K562 (cell line): Measurements from ENCODE around the gene RALB. TPM values are rescaled to one million over a fixed set of nuclear protein-coding genes. Genes with fewer than 3 reads are reported as not detected.

Experiments
- ATAC-seq: fragments of 200-7000 bp; cut with Tn5 transposase; 3 replicates; pipeline ENCODE4 v1.9.1; 2020; ENCODE audit warnings: moderate library complexity
- BruUV-seq: library from RNA; stranded (reverse); fragments of 400-500 nt; replicated peaks from 2 replicates; lab custom pipeline; 2021; lab: Mats Ljungman, UMichigan
- CTCF ChIA-PET: fragments of 300-600 bp; formaldehyde crosslinking; extraction: SDS; loops from one replicate; lab custom pipeline; 2021; ENCODE audit warnings: low intra/inter-chr PET ratio; lab: Yijun Ruan, JAX
- POLR2A ChIA-PET: fragments of 300-600, 350-650 bp; sonication (Branson Sonifier 250); formaldehyde crosslinking; extraction: SDS; loops from one replicate; lab custom pipeline; 2021; ENCODE audit warnings: antibody characterized with exemption, inconsistent platforms; lab: Yijun Ruan, JAX
- DNase-seq, 4 experiments: peaks; one replicate each; pipeline versions ENCODE4 v3.0.0 to v3.0.0-alpha.2; 2011 to 2018; ENCODE audit warnings: low spot score in 3 of 4, mixed read lengths in 3 of 4; ENCODE audit errors: extremely low read depth in 1 of 4
- FAIRE-seq: peaks from 2 replicates; lab custom pipeline; 2011; peaks lifted over from hg19 to GRCh38; lab: Jason Lieb, UNC
- H2AFZ ChIP-seq: 2 replicates; pipeline ENCODE4 v1.6.0; 2011; ENCODE audit warnings: low read depth, low read length, control low read depth, inconsistent platforms
- H3K27ac ChIP-seq: fragments of 200-600 bp; 3 replicates; pipeline ENCODE4 v1.8.0; 2011; ENCODE audit warnings: low read depth, mild to moderate bottlenecking, control low read depth, inconsistent platforms, low read length, moderate library complexity, mixed read lengths; ENCODE audit errors: extremely low read depth
- H3K27me3 ChIP-seq, 2 experiments: fragments of 300-600 bp in 1 of 2; 2 replicates in 1 of 2; 3 replicates in 1 of 2; pipeline versions ENCODE4 v1.6.0 to v1.8.0; 2011; ENCODE audit warnings: inconsistent platforms in 2 of 2, low read length in 2 of 2, mild to moderate bottlenecking in 1 of 2, mixed read lengths in 1 of 2, moderate library complexity in 1 of 2; ENCODE audit not compliant: control insufficient read depth in 2 of 2, insufficient read depth in 2 of 2
- H3K36me3 ChIP-seq: fragments of 300-600 bp; 3 replicates; pipeline ENCODE4 v1.8.0; 2011; ENCODE audit warnings: mild to moderate bottlenecking, low read length, inconsistent platforms; ENCODE audit not compliant: control insufficient read depth, insufficient read depth
- H3K4me1 ChIP-seq, 2 experiments: fragments of 200-600 bp in 1 of 2; replicated peaks in 1 of 2; 2 replicates in 1 of 2; 3 replicates in 1 of 2; pipeline versions ENCODE4 v1.5.1 to v1.8.0; 2011; ENCODE audit warnings: inconsistent platforms in 2 of 2, low read length in 2 of 2, mild to moderate bottlenecking in 1 of 2, mixed read lengths in 1 of 2, moderate library complexity in 1 of 2; ENCODE audit not compliant: control insufficient read depth in 2 of 2, insufficient read depth in 2 of 2
- H3K4me2 ChIP-seq: 2 replicates; pipeline ENCODE4 v1.6.1; 2011; ENCODE audit warnings: low read length, control low read depth, inconsistent platforms, mixed read lengths; ENCODE audit not compliant: insufficient read depth
- H3K4me3 ChIP-seq: fragments of 200-600 bp; sonication (generic), shearing (Covaris generic); 2 replicates; pipeline ENCODE4 v1.5.1; 2016; ENCODE audit warnings: control low read depth, inconsistent platforms
- H3K79me2 ChIP-seq: fragments of 200-600 bp; 3 replicates; pipeline ENCODE4 v1.8.0; 2011; ENCODE audit warnings: low read length, inconsistent platforms; ENCODE audit not compliant: control insufficient read depth, insufficient read depth
- H3K9ac ChIP-seq, 2 experiments: 2 replicates each; pipeline versions ENCODE4 v1.6.0 to v1.6.1; 2011; ENCODE audit warnings: low read depth in 2 of 2, low read length in 2 of 2, control low read depth in 1 of 2, inconsistent platforms in 1 of 2, mild to moderate bottlenecking in 1 of 2, mixed read lengths in 1 of 2; ENCODE audit not compliant: insufficient read depth in 1 of 2
- H3K9me1 ChIP-seq: one replicate; pipeline ENCODE4 v1.6.0; 2011; ENCODE audit warnings: inconsistent platforms, mild to moderate bottlenecking, low read length, moderate library complexity; ENCODE audit not compliant: control insufficient read depth, insufficient read depth
- H3K9me3 ChIP-seq: replicated peaks from 2 replicates; pipeline ENCODE4 v1.5.1; 2011; ENCODE audit warnings: low read depth, low read length, inconsistent platforms; ENCODE audit not compliant: control insufficient read depth, insufficient read depth
- H4K20me1 ChIP-seq: replicated peaks from 2 replicates; pipeline ENCODE4 v1.6.1; 2011; ENCODE audit warnings: low read length, inconsistent platforms, mixed read lengths; ENCODE audit not compliant: control insufficient read depth, insufficient read depth
- ETV1 ChIP-seq: fragments of 450-650 bp; conservative IDR thresholded peaks from 2 replicates; pipeline ENCODE4 v1.6.1; 2016; ENCODE audit warnings: missing genetic modification characterization, control low read depth, low read depth, missing compliant biosample characterization
- HCFC1 ChIP-seq: IDR thresholded peaks from 2 replicates; pipeline ENCODE4 v1.6.1; 2012; ENCODE audit warnings: low read depth, low read length, improper control_type of control experiment
- KDM5B ChIP-seq: fragments of 200-600 bp; sonication (generic); IDR thresholded peaks from 2 replicates; pipeline ENCODE4 v1.6.1; 2012; ENCODE audit warnings: low read depth, mild to moderate bottlenecking, moderate library complexity, low read length, control low read depth, inconsistent platforms; ENCODE audit not compliant: insufficient replicate concordance
- KLF6 ChIP-seq: fragments of 250-450 bp; sonication (Bioruptor Pico); IDR thresholded peaks from 2 replicates; pipeline ENCODE4 v1.4.0; 2020; ENCODE audit warnings: mild to moderate bottlenecking, moderate library complexity, borderline replicate concordance
- MXI1 ChIP-seq: IDR thresholded peaks from 2 replicates; pipeline ENCODE4 v1.6.1; 2011; ENCODE audit warnings: low read depth, mild to moderate bottlenecking, improper control_type of control experiment, low read length
- PHF20 ChIP-seq: fragments of 450-650 bp; IDR thresholded peaks from 2 replicates; pipeline ENCODE4 v1.6.1; 2018; ENCODE audit not compliant: partially characterized antibody
- PHF21A ChIP-seq: fragments of 450-650 bp; IDR thresholded peaks from 2 replicates; pipeline ENCODE4 v1.6.1; 2017; ENCODE audit warnings: low read depth, borderline replicate concordance
- RBM25 ChIP-seq: fragments of 200-400 bp; formaldehyde crosslinking; IDR thresholded peaks from 2 replicates; pipeline ENCODE4 v1.6.1; 2018; ENCODE audit warnings: low read length, low read depth, moderate library complexity; ENCODE audit not compliant: severe bottlenecking
- SFPQ ChIP-seq: fragments of 200-400 bp; formaldehyde crosslinking; IDR thresholded peaks from 2 replicates; pipeline ENCODE4 v1.6.1; 2017; ENCODE audit warnings: mild to moderate bottlenecking, low read depth, low read length, moderate library complexity
- SOX6 ChIP-seq: fragments of 450-650 bp; IDR thresholded peaks from 2 replicates; pipeline ENCODE4 v1.6.1; 2014; ENCODE audit warnings: mild to moderate bottlenecking
- TAF1 ChIP-seq: IDR thresholded peaks from 2 replicates; pipeline ENCODE4 v1.6.1; 2011; ENCODE audit warnings: mild to moderate bottlenecking, low read length, moderate library complexity; ENCODE audit not compliant: insufficient read depth, control insufficient read depth, severe bottlenecking; ENCODE audit errors: extremely low read depth
- ZNF175 ChIP-seq: fragments of 200-800 bp; sonication (Bioruptor generic); IDR thresholded peaks from 2 replicates; pipeline ENCODE4 v1.6.1; 2016; ENCODE audit warnings: low read depth, mild to moderate bottlenecking, missing genetic modification characterization, missing compliant biosample characterization
- ZNF584 ChIP-seq: fragments of 200-800 bp; sonication (Bioruptor generic); IDR thresholded peaks from 2 replicates; pipeline ENCODE4 v1.6.1; 2016; ENCODE audit warnings: low read depth, mild to moderate bottlenecking, missing genetic modification characterization, missing compliant biosample characterization
- WGBS: fragments of 100-300 bp; shearing (Covaris generic); methylation state at CpG from one replicate; pipeline ENCODE4 v1.1.6; 2016; ENCODE audit warnings: low coverage, mixed read lengths; ENCODE audit not compliant: insufficient coverage; ENCODE audit errors: missing lambda C conversion rate; 5-methylcytosine and 5-hydroxymethylcytosine counted together
- in situ Hi-C: fragments of 300-500 bp; cut with MboI; formaldehyde crosslinking; loops from 4 replicates; pipeline ENCODE4 v1.15.0; 2018; ENCODE audit warnings: inconsistent platforms, mixed read lengths
- intact Hi-C: fragments of 100-400 bp; cut with micrococcal nuclease; formaldehyde crosslinking; loops from 2 replicates; pipeline ENCODE4 v1.14.2; 2022
- polyA plus RNA-seq, 8 experiments: library from polyadenylated mRNA; depleted of rRNA in 4 of 8; stranded (reverse) in 5 of 8; unstranded in 3 of 8; fragments of >200 nt; fragmentation: Nextera tagmentation in 2 of 8; fragmentation: Illumina TruSeq in 1 of 8; extraction: Ambion mirVana in 2 of 8; extraction: Trizol in 1 of 8; gene quantifications; 2 replicates each; pipeline versions ENCODE4 v1.2.1 to v1.2.3, GENCODE V29; 2011 to 2014; ENCODE audit warnings: inconsistent platforms in 1 of 8, missing spikeins in 1 of 8
- total RNA-seq, 7 experiments: library from RNA; depleted of rRNA in 6 of 7; stranded (reverse); fragments of >200 nt in 6 of 7; fragmentation: Illumina TruSeq in 2 of 7; extraction: Trizol in 2 of 7; gene quantifications; 2 replicates each; pipeline versions ENCODE4 v1.2.1 to v1.2.3, GENCODE V29; 2011 to 2021; ENCODE audit warnings: low replicate concordance in 1 of 7
- TF ChIP-seq, protein P1 (sequence below): fragments of 450-650 bp; formaldehyde crosslinking; IDR thresholded peaks from 2 replicates; pipeline ENCODE4 v1.4.0; 2020; ENCODE audit warnings: mild to moderate bottlenecking, mixed read lengths

Gene RALB
- total and polyA plus RNA-seq, 9 of the 15 experiments (the other 6 are each of a cell fraction or from before 2014, with no cell fraction given) = 14.8 to 65.6 (median 38.4) TPM

DNA sequence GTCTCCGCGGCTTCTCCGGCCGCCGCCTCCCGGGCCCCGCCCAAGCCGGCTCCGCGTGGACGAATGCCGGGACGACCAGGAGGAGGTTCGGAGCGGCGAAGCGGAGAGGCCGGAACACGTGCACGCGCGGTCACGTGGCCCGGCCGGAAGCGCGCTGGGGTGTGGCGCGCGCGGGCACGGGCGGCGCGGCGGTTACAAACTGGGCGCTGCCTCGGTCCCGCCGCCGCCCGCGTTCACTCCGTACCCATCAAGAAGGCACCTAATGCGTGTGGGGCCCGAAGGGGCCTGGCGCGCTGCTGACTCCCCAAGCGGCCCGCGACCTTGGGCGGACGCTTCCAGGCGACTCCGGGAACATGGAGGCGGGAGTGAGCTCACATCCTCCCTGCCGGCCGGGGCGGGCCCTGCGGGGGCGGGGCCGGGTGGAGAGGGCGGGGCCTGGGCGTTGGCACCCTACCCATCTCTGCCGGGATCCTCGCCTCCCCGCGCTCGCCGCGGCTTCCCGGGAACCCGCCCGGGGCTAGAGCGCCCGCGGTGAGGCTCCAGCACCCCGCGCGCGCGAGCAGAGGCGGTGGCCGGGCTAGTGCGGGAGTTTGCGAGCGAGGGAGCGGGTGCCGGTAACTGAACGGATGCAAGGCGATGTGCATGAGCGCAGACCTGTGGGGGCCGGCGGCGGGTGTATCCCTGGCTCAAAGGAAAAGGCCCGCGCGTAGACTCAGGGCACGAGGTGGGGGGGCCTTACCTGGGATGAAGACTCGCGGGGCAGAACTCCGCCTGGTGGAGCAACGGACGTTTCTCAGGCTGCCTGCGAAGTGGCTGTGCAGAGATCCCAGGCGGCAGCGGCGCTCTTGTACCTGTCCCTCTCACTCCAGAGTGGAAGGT, 29.4 kb upstream of the RALB start, which contains the start of gene TMEM185B:
Gene TMEM185B, minus strand, starts transcription at position 367 of the 879 bp plus-strand sequence. CDS start 424 bp downstream, outside the sequence.
- Histone ChIP-seq H3K27ac (peak within 1 kb of the TSS; percentile 96), H4K20me1 (0 out of 2 replicates have a peak, but pooled peaks cover 3% of the 10 kb centered on the region), H2AFZ (peak within 1 kb of the TSS; percentile 94), H3K4me3 (peak within 1 kb of the TSS; percentile 59), H3K79me2 (peaks cover 28% of the 10 kb centered on the region), H3K4me2 (peak within 1 kb of the TSS; percentile 72), H3K27me3 (no peaks in the 10 kb centered on the region; a peak in 1 of 5 replicates), H3K4me1 (peaks cover 30 to 37% of the 10 kb centered on the region in 2 experiments), H3K9me1 (no peaks in the 10 kb centered on the region), H3K9ac (peak within 1 kb of the TSS; percentile 87 to 92), H3K9me3 (0 out of 2 replicates have a peak, but pooled peaks cover 2% of the 10 kb centered on the region), H3K36me3 (peaks cover 33% of the 10 kb centered on the region)
- DNase-seq = peak; percentile 87 to 98 (median 96)
- CTCF ChIA-PET = interaction anchor here (1.2 kb wide), 1 partner anchor 90 kb away, joined by 3 read pairs; no protein-coding TSS in a partner anchor
- intact Hi-C loops = loop anchor here (1.0 kb wide), 1 partner anchor 29 kb away; the partner anchor contains the start of gene RALB
- WGBS = 3% methylated on average over 61 of the region's 108 CpGs
- peak; percentile 74 for FAIRE-seq
- peak; percentile 94 for ATAC-seq
- in situ Hi-C loops = no loop called here
- BruUV-seq = TSS peak; percentile 86
- POLR2A ChIA-PET = interaction anchor here (0.6 to 1.7 kb wide), 6 partner anchors 9 to 74 kb away, joined by 4 to 10 read pairs (median 6); no protein-coding TSS in a partner anchor
- peak; percentile 77; the same call in 1 of the 2 replicates for TF ChIP-seq KLF6 (CRISPR knock-in tag)
- TF ChIP-seq MXI1 = peak; percentile 65; the same call in 1 of the 2 replicates
- peak; percentile 55; the same call in 1 of the 2 replicates for TF ChIP-seq ETV1 (tag)
- TF ChIP-seq SFPQ = no peak
- TF ChIP-seq HCFC1 = peak; percentile 59; the same call in 1 of the 2 replicates
- TF ChIP-seq ZNF584 (CRISPR knock-in tag) = peak; percentile 87
- peak; percentile 78 for TF ChIP-seq SOX6
- peak; percentile 49 for TF ChIP-seq TAF1
- TF ChIP-seq RBM25 = peak; percentile 36
- no peak for TF ChIP-seq PHF21A
- no peak; the same call in none of the 2 replicates for TF ChIP-seq ZNF175 (CRISPR knock-in tag)
- peak; percentile 54 for TF ChIP-seq PHF20
- TF ChIP-seq, protein P1, sequence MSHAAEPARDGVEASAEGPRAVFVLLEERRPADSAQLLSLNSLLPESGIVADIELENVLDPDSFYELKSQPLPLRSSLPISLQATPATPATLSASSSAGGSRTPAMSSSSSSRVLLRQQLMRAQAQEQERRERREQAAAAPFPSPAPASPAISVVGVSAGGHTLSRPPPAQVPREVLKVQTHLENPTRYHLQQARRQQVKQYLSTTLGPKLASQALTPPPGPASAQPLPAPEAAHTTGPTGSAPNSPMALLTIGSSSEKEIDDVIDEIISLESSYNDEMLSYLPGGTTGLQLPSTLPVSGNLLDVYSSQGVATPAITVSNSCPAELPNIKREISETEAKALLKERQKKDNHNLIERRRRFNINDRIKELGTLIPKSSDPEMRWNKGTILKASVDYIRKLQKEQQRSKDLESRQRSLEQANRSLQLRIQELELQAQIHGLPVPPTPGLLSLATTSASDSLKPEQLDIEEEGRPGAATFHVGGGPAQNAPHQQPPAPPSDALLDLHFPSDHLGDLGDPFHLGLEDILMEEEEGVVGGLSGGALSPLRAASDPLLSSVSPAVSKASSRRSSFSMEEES (CRISPR knock-in tag) = peak; percentile 95
- peak; percentile 58 for TF ChIP-seq KDM5B
